H4 (cell line): ENCODE measurements around the gene C14orf119. TPM values are rescaled to one million over a fixed set of nuclear protein-coding genes. Genes with fewer than 3 reads are reported as not detected.

ENCODE experiments used
- DNase-seq: peaks from one replicate; pipeline ENCODE4 v3.0.0-alpha.2; 2015; ENCODE audit warnings: low spot score
- total RNA-seq: library from RNA; depleted of rRNA; stranded (reverse); fragments of >200 nt; shearing (Covaris generic); gene quantifications from 2 replicates; pipeline ENCODE4 v1.2.3, GENCODE V29; 2014

The C14orf119 gene
- total RNA-seq, 1 experiment from 2014 or later: 93.4 TPM

DNA sequence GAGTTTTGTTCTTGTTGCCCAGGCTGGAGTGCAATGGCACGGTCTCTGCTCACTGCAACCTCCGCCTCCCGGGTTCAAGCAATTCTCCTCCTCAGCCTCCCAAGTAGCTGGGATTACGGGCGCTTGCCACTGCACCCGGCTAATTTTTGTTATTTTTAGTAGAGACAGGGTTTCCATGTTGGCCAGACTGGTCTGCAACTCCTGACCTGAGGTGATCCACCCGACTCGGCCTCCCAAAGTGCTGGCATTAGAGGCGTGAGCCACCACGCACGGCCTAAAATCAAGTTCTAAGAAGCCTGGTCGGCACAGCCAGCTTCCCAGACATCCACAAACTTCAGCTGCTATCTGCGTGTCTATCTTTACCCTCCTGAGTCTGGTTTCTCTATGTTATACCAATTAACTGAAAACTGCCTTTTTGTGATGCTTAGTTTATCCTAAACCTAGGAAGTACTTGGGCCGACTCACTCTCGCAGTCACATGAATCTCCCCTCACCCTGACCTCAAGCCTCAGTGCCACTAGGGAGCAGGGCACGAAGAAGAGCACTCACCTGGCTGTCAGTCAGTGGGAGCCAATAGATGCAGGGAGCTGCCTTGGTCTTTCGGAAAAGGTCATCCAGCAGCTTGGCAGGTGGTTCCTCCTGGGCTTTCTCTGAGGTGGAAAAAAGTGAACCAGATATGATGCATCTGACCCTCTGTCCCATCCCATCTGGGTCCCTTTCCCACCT, 34.6 kb upstream of the C14orf119 start:
- no peak for DNase-seq

DNA sequence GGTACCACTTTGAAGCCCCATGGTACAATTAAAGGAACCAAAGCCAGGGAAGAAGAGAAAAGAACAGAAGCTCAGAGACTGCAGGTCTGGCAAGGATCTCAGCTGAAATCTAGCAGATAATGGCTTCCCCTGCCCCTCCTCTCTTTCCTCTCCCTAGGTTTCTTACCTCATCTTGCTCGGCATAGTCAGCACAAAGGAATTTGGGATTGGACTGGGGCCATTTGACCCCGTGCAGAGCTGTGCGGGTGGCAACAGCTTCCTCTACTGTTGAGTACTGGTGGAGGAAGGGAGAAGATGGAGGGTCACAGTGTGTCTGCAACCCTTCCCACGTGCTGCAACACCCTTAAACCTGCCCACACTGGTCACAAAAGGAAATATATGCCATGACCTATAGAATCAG, 33.3 kb upstream of the C14orf119 start:
- peak; percentile 87 for DNase-seq

DNA sequence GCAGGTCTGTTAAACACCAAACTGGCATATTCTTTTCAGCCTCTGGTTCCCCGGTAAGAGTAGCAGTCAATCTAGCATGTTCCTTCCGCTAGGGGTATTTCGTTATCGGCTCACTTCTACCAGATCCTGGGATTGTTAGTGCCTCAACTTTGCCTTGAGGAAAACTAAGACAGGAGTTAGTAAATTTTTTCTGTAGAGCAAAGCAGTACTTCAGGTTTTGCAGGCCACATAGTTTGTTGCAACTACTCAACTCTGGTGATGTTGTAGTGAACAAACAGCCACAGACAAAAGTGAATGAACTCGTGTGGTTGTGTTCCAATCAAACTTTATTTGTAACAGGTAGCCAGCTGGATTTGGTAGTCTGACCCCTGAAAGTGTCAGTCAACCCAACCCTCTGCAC, 31.7 kb upstream of the C14orf119 start:
- no peak for DNase-seq

DNA sequence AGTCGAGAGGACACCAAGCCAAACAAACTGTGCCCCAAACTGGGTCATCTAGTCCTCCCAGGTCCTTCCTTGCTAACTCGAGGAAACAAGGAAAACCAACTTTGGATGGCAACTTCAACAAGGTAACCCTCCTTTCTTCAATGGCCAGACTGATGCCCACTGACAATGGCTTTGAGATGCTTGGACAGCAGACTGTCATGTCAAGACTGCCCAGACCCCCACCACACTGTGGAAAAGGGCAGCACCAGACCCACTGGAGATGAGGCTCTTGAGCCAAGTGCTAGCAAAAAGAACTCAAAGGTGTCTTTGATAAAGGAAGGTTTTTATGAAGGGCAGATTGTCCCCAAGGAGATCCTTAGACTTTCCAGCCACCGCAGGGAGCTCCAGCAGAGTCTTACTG, 28.9 kb upstream of the C14orf119 start:
- no peak for DNase-seq

DNA sequence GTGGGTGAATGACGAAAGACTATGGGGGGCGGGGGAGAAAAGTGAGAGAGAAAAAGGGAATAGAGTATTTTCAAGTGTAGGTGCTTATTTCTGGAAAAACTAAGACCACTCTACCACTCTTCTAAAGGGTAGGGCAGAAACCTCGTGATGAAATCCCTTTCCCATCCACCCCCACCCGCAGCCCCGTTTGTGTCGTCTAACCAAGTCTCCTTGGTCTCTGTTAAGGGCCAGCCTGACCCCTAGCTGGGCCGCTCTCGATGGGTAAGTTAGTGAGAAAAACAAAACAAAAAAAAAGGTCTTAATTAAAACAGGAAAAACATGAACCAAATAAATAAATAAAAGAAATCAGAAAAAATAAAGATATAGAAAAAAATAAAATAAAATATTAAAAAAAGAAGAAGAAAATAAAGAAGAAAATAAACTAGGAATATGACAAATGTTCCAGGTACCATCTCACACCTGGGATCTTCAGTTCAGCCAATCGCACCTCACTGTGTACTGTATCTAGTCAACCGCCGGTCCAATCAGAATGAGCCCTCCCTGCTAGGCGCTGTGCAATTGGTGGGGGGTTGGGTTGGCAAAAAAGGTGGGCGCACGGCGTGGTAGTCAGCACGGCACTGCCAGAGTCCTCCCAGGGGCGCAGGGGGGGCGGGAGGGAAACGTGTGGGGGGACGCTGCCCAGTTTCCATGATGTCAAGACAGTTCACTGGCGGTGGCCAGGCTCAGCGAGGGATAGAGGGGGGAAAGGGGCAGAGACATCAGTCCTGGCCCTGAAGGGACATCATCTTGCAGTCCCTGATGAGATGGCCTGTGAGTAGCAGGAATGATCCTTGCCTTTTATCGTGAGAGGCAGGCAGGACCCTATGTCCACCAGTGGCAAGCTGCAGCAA, 28.2 kb upstream of the C14orf119 start:
- DNase-seq: no peak

DNA sequence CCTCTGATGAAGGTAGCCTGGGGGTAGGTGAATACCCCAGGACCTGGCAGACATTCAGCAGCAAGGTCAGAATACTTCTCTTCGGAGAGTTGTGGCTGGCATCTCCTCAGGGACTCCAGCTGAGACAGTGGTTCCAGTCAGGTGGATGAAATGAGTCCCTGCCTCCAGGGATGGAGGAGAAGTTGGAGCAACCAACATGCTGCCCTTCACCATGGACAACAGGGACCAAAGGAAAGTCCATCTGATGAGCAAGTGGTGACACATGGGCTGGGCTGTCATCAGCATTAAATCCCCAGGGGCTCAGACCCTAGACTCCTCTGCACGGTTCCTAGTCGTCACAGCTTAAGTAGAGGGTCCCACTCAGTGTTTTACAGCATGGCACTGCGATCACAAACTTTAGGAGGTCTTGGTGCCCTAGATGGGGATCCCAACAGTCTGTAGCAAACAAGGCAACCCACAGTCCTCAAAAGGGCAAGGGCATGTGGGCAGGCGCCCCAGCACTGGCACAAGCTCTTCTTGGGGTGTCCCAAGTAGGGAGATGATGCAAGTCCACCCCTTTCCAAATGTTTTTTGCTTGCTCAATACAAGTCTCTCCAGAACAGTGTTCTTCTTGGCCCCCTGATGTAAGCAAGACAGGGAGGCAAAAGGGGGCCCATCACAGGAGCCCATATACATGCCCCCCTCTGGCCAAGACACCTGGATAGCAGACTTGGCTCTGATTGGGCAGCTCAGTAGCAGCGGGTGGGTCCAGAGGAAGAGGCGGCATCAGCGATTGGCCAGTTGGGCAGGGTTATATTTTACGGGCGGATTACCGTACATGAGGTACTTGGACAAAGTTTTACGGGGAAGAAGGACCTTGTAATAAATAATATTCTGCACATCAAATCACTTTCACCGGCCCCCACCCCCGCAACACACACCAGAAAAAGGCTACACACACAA, 27.2 kb upstream of the C14orf119 start:
- no peak for DNase-seq

DNA sequence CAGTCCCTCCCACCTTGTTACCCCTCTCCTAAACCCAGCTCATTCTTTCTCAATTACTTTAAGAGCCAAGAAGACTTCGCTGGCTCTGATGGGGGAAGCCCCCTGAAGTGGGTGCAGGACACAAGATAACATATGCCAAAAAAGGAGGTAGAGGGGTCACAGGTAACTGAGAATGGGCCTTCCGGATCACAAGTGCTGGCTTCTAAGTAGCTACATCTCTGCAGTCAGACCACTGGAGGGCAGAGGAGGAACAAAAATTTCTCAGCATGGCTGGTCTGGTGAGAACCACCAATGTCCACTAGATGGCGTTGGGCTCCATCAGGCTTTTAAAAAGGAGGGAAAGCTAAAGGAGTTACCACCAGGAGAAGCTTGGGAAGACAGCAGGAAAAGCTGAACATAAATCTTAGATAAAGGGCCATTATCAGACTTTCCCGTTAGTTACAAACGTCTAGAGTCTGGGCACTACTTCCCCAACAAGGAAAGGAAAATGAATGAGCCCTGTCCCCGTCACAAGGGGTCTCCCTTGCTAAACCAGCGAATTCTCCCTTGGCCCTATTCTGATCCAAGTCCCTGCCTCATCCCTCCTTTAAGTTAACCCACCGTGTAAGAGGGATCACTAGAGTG, 26.4 kb upstream of the C14orf119 start:
- peak; percentile 87 for DNase-seq

DNA sequence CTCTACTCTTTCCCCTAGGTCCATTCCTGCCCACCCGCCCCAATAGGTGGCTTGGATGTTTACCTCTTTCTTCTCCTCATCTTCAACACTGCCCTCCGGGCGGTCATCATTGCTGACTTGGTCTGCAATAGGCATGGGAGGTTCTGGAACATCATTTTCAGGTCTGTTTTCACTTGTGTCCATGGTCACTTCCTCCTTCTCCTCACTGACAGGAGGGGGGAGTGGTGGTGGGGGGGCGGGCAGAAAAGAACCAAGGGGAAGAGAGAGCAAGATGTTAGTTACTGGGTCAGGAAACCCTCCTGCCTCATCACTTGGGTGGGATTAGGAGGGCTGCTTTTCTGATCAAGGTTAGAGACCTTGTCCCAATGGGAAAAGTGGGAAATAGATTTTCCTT, 25.9 kb upstream of the C14orf119 start:
- DNase-seq: no peak

DNA sequence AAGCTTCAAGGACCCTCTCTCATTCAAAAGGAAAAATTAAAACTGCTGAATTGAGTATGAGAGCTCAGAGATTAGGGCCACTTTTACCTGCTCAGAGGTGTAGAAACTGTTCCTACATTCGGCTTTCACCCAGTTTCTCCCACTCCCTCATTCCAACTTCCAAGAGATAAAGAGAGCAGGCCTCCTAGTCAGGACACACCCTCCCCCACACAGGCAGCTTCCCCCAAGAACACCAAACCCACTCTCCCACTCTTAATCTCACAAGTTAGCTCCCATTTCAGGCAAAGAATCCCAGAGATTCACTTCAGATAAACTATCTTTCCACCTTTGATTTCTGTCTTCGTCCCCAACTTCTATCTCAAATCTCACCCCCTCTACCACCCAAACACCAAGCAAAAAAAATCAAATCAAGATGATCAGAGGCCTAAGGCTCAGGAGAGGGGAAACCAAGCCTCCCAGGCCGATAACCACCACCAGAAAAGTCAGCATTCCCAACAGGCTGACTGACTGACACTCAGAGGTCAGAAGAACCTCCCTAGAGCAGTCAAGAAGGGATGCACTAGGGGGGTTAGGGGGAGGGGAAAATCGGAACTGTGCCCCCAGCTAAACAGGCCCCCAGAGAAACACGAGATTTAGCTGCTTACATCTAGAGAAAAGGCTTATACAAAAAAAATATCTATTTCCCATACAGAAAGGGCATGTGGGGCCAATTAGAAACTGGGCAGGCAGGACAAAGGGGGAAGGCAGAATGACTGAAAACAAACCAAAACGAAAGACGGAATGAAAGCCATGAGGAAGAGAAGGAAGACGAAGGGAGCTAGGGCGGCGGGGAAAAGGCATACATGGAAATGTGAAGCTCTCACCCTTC, 24.8 kb upstream of the C14orf119 start:
- DNase-seq: no peak

DNA sequence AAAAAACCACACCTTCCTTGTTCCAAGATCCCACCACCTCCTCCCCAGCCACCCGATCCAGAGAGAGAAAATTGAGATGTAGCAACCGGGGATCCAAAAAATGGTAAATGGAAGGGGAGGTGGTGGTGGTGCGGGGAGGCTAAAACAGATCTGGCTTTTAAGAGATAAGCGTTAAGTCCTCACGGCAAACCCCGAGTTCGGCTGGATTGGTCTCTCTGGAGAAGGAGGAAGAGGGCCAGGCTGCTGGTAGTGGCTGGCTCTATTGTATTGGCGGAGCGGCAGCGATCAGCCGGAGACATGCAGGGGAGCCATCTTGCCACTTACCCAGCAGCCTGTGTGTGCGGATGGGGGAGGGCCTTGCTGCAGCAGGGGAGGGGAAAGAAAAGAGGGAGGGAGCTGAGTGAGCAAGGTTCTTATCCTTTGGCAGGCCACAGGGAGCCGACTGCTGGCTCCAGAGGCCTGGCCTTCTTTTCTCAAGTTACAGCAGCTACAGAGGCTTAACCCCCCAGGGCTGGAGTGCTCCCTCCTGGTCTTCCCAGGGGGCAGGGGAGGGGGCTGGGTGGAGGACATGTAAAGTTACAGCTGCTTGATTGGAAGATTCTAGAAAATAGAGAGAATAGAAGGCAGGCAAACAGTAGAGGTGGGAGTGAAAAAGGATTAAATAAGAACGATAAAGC, 23.9 kb upstream of the C14orf119 start:
- peak; percentile 93 for DNase-seq

DNA sequence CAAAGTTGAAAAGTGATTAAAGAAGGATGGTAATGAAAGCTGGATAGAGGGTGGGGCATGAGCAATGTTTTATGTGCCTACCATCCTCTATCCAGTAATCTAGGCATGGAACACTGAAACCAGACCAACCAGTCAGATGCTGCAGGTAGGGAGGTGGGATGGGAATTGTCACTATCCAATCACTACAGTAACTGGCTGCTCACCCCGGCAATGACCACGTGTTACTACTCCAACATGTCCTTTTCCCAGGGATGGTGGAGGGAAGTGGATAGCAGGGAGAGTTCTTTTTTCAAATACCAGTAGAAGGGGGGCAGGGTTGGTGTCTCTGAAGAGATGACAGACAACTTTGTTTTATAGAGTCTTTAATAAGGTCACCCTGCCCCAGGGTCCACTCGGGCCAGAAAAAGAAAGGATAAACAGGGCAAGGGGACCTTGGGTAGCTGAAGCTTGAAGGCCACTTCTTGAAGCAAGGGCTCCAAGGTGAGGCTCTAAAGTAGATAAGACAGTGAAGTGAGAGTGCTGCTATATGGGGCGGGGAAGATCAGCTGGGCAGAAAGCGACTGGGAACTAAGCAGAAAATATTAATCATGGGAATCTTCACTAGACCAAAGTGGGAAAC, 23.3 kb upstream of the C14orf119 start:
- DNase-seq: no peak

DNA sequence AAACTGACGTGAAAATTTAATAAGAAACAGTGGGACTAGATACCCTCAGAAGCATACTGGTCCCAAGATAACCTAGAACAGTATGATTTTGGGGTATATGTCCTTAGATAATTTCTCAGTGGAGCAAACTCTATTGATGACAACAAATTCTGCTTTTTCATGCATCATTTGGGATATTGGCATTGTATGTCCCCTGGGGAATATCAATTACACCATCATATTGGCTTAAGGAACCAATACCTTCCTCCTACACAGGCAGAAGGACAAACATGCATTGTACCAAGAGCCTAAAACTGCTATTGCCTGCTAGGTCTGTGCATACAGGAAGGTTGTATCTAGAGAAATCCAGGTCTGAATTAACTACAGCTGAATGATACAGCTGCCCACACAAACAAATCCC, 20.4 kb upstream of the C14orf119 start:
- DNase-seq: no peak

DNA sequence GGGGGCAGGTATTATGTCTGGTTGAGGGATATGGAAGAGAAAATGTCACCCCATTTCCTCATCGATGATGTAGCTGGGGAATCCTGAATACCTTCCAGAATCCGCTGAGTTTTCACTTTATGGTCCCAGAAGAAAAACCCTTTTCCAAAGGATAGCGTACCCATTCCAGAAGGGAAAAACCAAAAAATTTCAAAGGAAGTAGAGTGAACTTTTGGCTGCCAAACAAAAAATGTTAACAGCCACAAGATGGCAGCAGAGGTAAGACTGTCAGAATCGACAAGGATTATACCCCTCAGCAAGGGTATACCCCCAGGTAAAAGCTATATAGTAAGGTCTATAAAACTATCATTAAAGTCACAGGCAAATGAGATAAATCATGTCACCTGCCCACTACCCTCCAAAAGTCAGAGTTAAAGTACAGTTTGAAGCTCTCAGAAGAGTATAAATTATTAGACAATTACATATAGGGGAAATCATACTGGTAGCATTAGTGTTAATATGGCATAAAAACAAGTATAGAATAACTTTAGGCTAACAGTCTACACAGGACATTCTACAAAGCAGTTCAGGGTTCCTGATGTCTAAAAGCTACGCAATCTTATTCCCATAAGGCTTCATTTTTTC, 18.4 kb upstream of the C14orf119 start:
- no peak for DNase-seq

DNA sequence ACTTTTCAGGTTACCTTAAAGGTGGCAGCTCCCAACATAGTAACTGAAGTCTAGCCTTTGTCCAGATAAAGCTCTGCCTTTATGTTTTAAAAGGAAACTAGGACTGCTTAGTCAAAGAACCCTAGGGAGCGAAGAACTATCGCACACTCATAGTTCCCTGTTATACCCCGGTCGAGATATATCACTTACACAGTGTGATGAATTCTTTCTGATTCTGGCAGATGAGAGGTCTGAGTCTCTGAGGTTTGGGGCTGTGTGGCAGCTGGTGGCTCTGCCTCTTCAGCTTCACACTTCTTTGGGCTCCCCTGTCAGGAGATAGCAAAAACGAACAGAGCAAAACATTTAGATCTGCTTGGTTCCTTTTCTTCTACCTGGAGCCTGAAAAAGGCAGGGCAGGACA, 17.3 kb upstream of the C14orf119 start:
- no peak for DNase-seq

DNA sequence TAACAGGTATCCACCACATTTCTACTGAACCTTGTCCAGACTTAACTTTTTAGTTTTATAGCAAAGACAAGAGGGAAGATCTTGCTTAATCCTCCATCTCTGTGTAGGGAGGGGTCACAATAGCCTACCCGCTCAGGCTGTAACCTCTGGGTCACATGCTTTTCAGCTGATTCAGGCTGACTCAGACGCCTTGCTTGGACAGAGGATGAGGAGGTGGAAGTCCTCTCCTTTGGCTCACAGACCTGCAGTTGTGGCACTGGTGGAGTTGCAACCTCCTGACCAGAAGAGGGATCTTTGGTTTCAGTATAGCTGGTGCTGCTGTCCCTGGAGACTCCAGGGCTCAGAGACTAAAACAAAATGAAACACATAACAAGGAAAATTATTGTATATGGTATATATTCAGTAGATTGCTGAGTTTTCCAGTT, 16.6 kb upstream of the C14orf119 start:
- DNase-seq: peak; percentile 57

DNA sequence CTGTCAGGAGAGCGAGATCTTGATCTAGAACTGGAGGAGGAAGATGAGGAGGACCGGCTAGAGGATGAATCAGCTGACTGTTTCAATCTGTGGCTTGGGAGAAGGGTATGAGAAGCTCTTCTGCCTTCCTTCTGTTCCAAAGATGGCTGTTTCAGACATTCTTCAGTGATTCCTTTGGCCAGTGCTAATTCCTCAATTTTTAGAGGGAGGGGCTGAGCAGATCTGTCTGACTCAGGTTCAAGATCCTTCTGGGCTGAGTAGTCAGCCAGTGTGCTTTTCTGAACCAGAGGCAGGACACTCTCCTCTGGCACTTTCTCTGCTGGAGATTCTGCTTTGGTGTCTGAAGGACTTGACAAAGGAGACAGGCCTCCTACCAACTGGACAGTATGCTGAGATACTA, 15.6 kb upstream of the C14orf119 start:
- no peak for DNase-seq

DNA sequence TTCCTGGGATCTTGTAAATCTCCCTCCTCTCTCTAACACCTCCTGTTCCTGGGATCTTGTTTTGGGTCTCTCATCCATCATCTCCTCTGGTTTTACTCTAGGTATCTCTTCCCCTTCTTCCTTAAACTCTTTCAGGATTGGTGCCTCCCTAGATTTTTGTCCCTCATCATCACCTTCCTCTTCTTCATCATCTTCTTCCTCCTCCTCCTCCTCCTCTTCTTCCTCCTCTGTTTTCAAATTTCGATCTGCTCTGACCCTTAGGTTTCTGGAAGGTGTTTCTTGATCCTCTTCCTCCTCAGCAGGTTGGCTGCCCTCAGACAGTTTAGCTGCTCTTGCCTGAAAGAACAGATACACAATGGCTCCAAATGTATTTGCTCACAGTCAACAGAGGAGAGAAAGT, 14.8 kb upstream of the C14orf119 start:
- DNase-seq: no peak

DNA sequence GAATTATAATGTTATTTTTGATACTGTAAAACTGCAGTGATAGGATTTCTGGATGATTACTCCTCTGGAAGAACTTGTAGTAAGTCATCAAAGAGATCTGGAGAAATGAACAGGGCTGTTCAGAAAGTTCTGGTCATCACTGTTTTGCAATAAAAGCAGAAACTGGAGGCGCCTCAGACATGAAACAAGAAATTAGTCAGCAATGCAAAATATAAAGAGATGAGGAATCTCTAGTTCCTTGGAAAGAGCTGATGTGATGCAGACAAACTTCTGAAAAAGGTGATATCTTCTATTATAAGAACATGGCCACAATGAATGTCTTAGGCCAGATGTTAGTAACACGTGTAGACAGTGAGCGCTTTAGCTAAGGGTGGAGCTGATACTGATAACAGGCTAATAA, 9.8 kb upstream of the C14orf119 start:
- DNase-seq: no peak

DNA sequence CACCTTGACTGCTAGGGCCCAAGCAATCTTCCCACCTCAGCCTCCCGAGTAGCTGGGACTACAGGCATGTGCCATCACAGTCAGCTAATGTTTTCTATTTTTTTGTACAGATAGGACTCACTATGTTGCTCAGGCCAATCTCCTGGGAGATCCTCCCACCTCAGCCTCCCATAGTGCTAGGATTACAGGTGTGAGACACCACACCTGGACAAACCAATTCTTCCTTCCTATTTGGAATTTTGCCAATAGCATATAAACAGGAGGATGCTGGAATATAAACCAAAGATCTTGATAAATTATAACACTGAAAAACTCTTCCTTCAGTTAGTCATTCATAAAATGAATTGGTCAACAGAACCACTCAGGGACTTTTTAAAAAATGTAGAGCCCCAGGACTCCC, 8.7 kb upstream of the C14orf119 start:
- DNase-seq: no peak
